H9 (cell line): ENCODE results near the gene ASB16. TPM values are rescaled to one million over a fixed set of nuclear protein-coding genes. Genes with fewer than 3 reads are reported as not detected.

Source experiments
- DNase-seq: peaks from one replicate; pipeline ENCODE4 v3.0.0-alpha.2; 2017
- H2AFZ ChIP-seq: one replicate; pipeline ENCODE4 v1.6.1; 2013; ENCODE audit warnings: mild to moderate bottlenecking, low read length, control low read depth, moderate library complexity
- H2AK5ac ChIP-seq: 2 replicates; pipeline ENCODE4 v1.6.1; 2013; ENCODE audit warnings: low read length, control low read depth, mixed read lengths; ENCODE audit not compliant: insufficient read length
- H2BK120ac ChIP-seq: one replicate; pipeline ENCODE4 v1.6.1; 2013; ENCODE audit warnings: low read depth, mild to moderate bottlenecking, low read length, control low read depth, inconsistent platforms; ENCODE audit not compliant: poor library complexity, severe bottlenecking
- H2BK12ac ChIP-seq: 2 replicates; pipeline ENCODE4 v1.6.1; 2013; ENCODE audit warnings: low read length, control low read depth, mixed read lengths, low read depth; ENCODE audit not compliant: insufficient read length
- H2BK15ac ChIP-seq: 2 replicates; pipeline ENCODE4 v1.6.1; 2013; ENCODE audit warnings: low read depth, low read length, control low read depth
- H2BK20ac ChIP-seq: one replicate; pipeline ENCODE4 v1.6.1; 2013; ENCODE audit warnings: low read depth, mild to moderate bottlenecking, low read length, control low read depth, inconsistent platforms; ENCODE audit not compliant: poor library complexity, severe bottlenecking
- H2BK5ac ChIP-seq: 2 replicates; pipeline ENCODE4 v1.6.1; 2013; ENCODE audit warnings: low read length, control low read depth, mixed read lengths; ENCODE audit not compliant: insufficient read length
- H3K14ac ChIP-seq: 2 replicates; pipeline ENCODE4 v1.6.1; 2013; ENCODE audit warnings: low read length, control low read depth; ENCODE audit not compliant: insufficient read depth
- H3K18ac ChIP-seq: 2 replicates; pipeline ENCODE4 v1.6.1; 2013; ENCODE audit warnings: low read depth, mild to moderate bottlenecking, mixed read lengths, low read length, control low read depth; ENCODE audit not compliant: insufficient read length
- H3K23ac ChIP-seq: 2 replicates; pipeline ENCODE4 v1.6.1; 2013; ENCODE audit warnings: low read length, control low read depth, mixed read lengths, low read depth; ENCODE audit not compliant: insufficient read length
- H3K23me2 ChIP-seq: 2 replicates; pipeline ENCODE4 v1.6.1; 2013; ENCODE audit warnings: low read depth, mild to moderate bottlenecking, mixed read lengths, low read length, control low read depth; ENCODE audit not compliant: insufficient read length, poor library complexity, severe bottlenecking
- H3K27ac ChIP-seq: 2 replicates; pipeline ENCODE4 v1.5.1; 2013; ENCODE audit warnings: low read length, control low read depth, mixed read lengths, low read depth; ENCODE audit not compliant: insufficient read length
- H3K27me3 ChIP-seq: 2 replicates; pipeline ENCODE4 v1.6.1; 2013; ENCODE audit warnings: low read length, control low read depth, inconsistent platforms; ENCODE audit not compliant: insufficient read depth
- H3K4ac ChIP-seq: 2 replicates; pipeline ENCODE4 v1.6.1; 2013; ENCODE audit warnings: low read depth, mild to moderate bottlenecking, control low read depth, inconsistent platforms, low read length, moderate library complexity
- H3K4me1 ChIP-seq: 2 replicates; pipeline ENCODE4 v1.6.1; 2013; ENCODE audit warnings: low read length, control low read depth, inconsistent platforms; ENCODE audit not compliant: insufficient read depth
- H3K4me2 ChIP-seq: 2 replicates; pipeline ENCODE4 v1.6.1; 2013; ENCODE audit warnings: low read length, control low read depth, mixed read lengths; ENCODE audit not compliant: insufficient read length, insufficient read depth
- H3K56ac ChIP-seq: 2 replicates; pipeline ENCODE4 v1.6.1; 2013; ENCODE audit warnings: low read depth, mild to moderate bottlenecking, mixed read lengths, low read length, control low read depth; ENCODE audit not compliant: insufficient read length
- H3K79me1 ChIP-seq: 2 replicates; pipeline ENCODE4 v1.6.1; 2013; ENCODE audit warnings: low read depth, mild to moderate bottlenecking, moderate library complexity, low read length, control low read depth, inconsistent platforms; ENCODE audit not compliant: insufficient read depth, poor library complexity, severe bottlenecking
- H3K79me2 ChIP-seq: 2 replicates; pipeline ENCODE4 v1.6.1; 2013; ENCODE audit warnings: low read length, control low read depth, inconsistent platforms; ENCODE audit not compliant: insufficient read depth
- H3K9ac ChIP-seq: 2 replicates; pipeline ENCODE4 v1.6.1; 2013; ENCODE audit warnings: low read length, control low read depth, mixed read lengths; ENCODE audit not compliant: insufficient read length; ENCODE audit errors: extremely low read depth
- H3K9me3 ChIP-seq: one replicate; pipeline ENCODE4 v1.6.1; 2013; ENCODE audit warnings: low read depth, low read length, inconsistent platforms; ENCODE audit not compliant: control insufficient read depth
- H3T11ph ChIP-seq: one replicate; pipeline ENCODE4 v1.6.1; 2013; ENCODE audit warnings: mild to moderate bottlenecking, low read length, control low read depth, inconsistent platforms
- H4K20me1 ChIP-seq: one replicate; pipeline ENCODE4 v1.6.1; 2013; ENCODE audit not compliant: control insufficient read depth, insufficient read length, insufficient read depth
- H4K5ac ChIP-seq: 2 replicates; pipeline ENCODE4 v1.6.1; 2013; ENCODE audit warnings: low read depth, mild to moderate bottlenecking, mixed read lengths, low read length, control low read depth; ENCODE audit not compliant: insufficient read length
- H4K8ac ChIP-seq: replicated peaks from 2 replicates; pipeline ENCODE4 v1.6.1; 2013; ENCODE audit warnings: low read length, control low read depth, mixed read lengths, low read depth; ENCODE audit not compliant: insufficient read length
- H4K91ac ChIP-seq: 2 replicates; pipeline ENCODE4 v1.6.1; 2013; ENCODE audit warnings: low read depth, mild to moderate bottlenecking, moderate library complexity, mixed read lengths, low read length, control low read depth; ENCODE audit not compliant: insufficient read length
- H3K27ac Mint-ChIP-seq, 3 experiments: 2 replicates in 2 of 3; 3 replicates in 1 of 3; pipeline ENCODE4 v1.8.0; 2020 to 2021; ENCODE audit warnings: mixed read lengths in 3 of 3, mild to moderate bottlenecking in 1 of 3, moderate library complexity in 1 of 3
- H3K27me3 Mint-ChIP-seq: 2 replicates; pipeline ENCODE4 v1.8.0; 2021; ENCODE audit warnings: low read depth, mild to moderate bottlenecking, moderate library complexity, mixed read lengths
- H3K36me3 Mint-ChIP-seq, 3 experiments: 2 replicates in 2 of 3; 3 replicates in 1 of 3; pipeline ENCODE4 v1.8.0; 2020 to 2021; ENCODE audit warnings: low read depth in 3 of 3, mixed read lengths in 3 of 3; ENCODE audit not compliant: insufficient read depth in 1 of 3
- H3K4me1 Mint-ChIP-seq, 2 experiments: 2 replicates each; pipeline ENCODE4 v1.8.0; 2020; ENCODE audit warnings: mixed read lengths in 2 of 2
- H3K4me3 Mint-ChIP-seq, 2 experiments: 2 replicates in 1 of 2; 3 replicates in 1 of 2; pipeline ENCODE4 v1.8.0; 2020 to 2021; ENCODE audit warnings: mild to moderate bottlenecking in 2 of 2, mixed read lengths in 2 of 2, moderate library complexity in 1 of 2
- H3K9me3 Mint-ChIP-seq, 2 experiments: 2 replicates in 1 of 2; 3 replicates in 1 of 2; pipeline ENCODE4 v1.8.0; 2020; ENCODE audit warnings: mild to moderate bottlenecking in 2 of 2, mixed read lengths in 2 of 2, moderate library complexity in 1 of 2
- WGBS: extraction: QIAGEN DNeasy Blood & Tissue Kit; methylation state at CpG from one replicate; pipeline ENCODE4 v1.1.7; 2013; ENCODE audit warnings: missing lambda C conversion rate, low lambda C conversion rate, mixed read lengths; ENCODE audit not compliant: insufficient read length; ENCODE audit errors: extremely low coverage; 5-methylcytosine and 5-hydroxymethylcytosine counted together
- total RNA-seq: library from RNA; stranded (reverse); gene quantifications from 2 replicates; pipeline ENCODE4 v1.2.1, GENCODE V29; 2021
- TF ChIP-seq, protein P1 (sequence below): fragments of 200-600 bp; sonication (generic); conservative IDR thresholded peaks from 3 replicates; pipeline ENCODE4 v1.8.0; 2021; ENCODE audit warnings: antibody characterized with exemption, mild to moderate bottlenecking

The ASB16 gene
- total RNA-seq, 1 experiment from 2014 or later = 0.90 TPM

DNA sequence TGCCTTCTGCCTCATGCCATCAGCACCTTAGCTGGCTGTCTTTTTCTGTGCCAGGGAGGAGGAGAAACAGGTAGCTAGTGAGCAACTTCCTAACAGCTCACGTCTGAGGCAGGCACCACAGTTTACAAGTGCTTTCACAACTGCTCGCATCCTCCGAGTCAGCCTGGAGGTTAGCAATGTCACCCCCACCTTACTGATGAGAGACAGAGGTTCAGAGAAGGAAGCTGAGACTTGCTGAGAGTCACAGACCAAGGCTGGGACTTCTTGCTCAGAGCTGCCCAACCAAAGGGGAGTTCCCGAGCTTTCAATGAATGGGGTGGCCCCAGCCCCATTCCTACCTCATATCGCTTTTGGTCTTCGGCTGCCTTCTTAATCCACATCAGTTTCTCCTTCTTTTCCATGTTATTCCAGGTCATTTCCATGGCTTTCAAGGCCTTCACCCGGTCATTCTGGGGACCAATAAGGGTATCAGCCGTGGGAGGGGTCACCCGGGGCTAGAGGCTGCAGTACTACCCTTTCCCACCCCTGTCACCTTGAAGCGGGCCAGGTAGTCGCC, 39.4 kb downstream of the ASB16 start:
- Mint-ChIP-seq H3K4me3 (peak overlapping the region in 1 of 2 experiments; percentile 39; a peak in 1 of 5 replicates), H3K36me3 (peaks cover 33 to 84% (median 67%) of the 10 kb centered on the region in 3 experiments), H3K27ac (0 out of 7 replicates have a peak overlapping the region, but pooled peaks of 2 of the 3 experiments have one; percentile 14 to 28), H3K4me1 (peaks cover 6 to 32% of the 10 kb centered on the region in 2 experiments; a peak in 3 of 4 replicates), H3K27me3 (no peaks in the 10 kb centered on the region), H3K9me3 (no peaks in the 10 kb centered on the region)
- H4K91ac ChIP-seq = no peak overlapping the region
- H2BK20ac ChIP-seq = no peak overlapping the region
- H3K14ac ChIP-seq = no peak overlapping the region
- no peaks in the 10 kb centered on the region for H3K79me2 ChIP-seq
- H2AK5ac ChIP-seq = no peak overlapping the region
- H2BK12ac ChIP-seq = no peak overlapping the region
- WGBS = no CpG with 5 or more reads among the region's 11 CpGs
- no peaks in the 10 kb centered on the region for H3K79me1 ChIP-seq
- H4K20me1 ChIP-seq = no peaks in the 10 kb centered on the region
- H3K27ac ChIP-seq = no peak overlapping the region
- H3K9ac ChIP-seq = no peak overlapping the region
- H4K5ac ChIP-seq = no peak overlapping the region
- H2AFZ ChIP-seq = no peak overlapping the region
- H3K56ac ChIP-seq = no peak overlapping the region
- H3K4ac ChIP-seq = no peak overlapping the region
- DNase-seq = no peak
- no peaks in the 10 kb centered on the region for H3K27me3 ChIP-seq
- H4K8ac ChIP-seq = no peak overlapping the region
- no peak overlapping the region for H2BK5ac ChIP-seq
- H3K4me1 ChIP-seq = no peaks in the 10 kb centered on the region
- no peaks in the 10 kb centered on the region for H3K9me3 ChIP-seq
- no peaks in the 10 kb centered on the region for H3K23me2 ChIP-seq
- H2BK120ac ChIP-seq = no peak overlapping the region
- no peak overlapping the region for H3K18ac ChIP-seq
- no peak overlapping the region for H3K23ac ChIP-seq
- no peak overlapping the region for H3K4me2 ChIP-seq
- no peak overlapping the region for H3T11ph ChIP-seq
- no peak overlapping the region for H2BK15ac ChIP-seq
- TF ChIP-seq, protein P1, sequence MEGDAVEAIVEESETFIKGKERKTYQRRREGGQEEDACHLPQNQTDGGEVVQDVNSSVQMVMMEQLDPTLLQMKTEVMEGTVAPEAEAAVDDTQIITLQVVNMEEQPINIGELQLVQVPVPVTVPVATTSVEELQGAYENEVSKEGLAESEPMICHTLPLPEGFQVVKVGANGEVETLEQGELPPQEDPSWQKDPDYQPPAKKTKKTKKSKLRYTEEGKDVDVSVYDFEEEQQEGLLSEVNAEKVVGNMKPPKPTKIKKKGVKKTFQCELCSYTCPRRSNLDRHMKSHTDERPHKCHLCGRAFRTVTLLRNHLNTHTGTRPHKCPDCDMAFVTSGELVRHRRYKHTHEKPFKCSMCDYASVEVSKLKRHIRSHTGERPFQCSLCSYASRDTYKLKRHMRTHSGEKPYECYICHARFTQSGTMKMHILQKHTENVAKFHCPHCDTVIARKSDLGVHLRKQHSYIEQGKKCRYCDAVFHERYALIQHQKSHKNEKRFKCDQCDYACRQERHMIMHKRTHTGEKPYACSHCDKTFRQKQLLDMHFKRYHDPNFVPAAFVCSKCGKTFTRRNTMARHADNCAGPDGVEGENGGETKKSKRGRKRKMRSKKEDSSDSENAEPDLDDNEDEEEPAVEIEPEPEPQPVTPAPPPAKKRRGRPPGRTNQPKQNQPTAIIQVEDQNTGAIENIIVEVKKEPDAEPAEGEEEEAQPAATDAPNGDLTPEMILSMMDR = no peak
